GDM1 (cell line): ENCODE results near the gene FCHSD2.
"Not testable (repeated sequence)": the region's sequence is repeated elsewhere in the genome, so short reads cannot be mapped to it uniquely, and the experiment has no call there.

Source experiments
- DNase-seq: peaks from one replicate; lab custom pipeline; 2025; lab: John Stamatoyannopoulos, UW

Gene FCHSD2

GRCh38 chr11:72833811-72834493, 308.2 kb downstream of the FCHSD2 start:
- DNase-seq = no peak

GRCh38 chr11:72833083-72833733, 308.9 kb downstream of the FCHSD2 start:
- DNase-seq = no peak

GRCh38 chr11:72832301-72833082, 309.6 kb downstream of the FCHSD2 start:
- DNase-seq = no peak

GRCh38 chr11:72831521-72832300, 310.4 kb downstream of the FCHSD2 start:
- peak; percentile 62 for DNase-seq

- DNase-seq = no peak
Observed at GRCh38 chr11:72829884-72830533, 312.1 kb downstream of the FCHSD2 start.

GRCh38 chr11:72829178-72829577, 312.9 kb downstream of the FCHSD2 start:
- no peak for DNase-seq

GRCh38 chr11:72828692-72829101, 313.4 kb downstream of the FCHSD2 start:
- DNase-seq = no peak

- no peak for DNase-seq
Observed at GRCh38 chr11:72828081-72828567, 314.0 kb downstream of the FCHSD2 start.

GRCh38 chr11:72827656-72828055, 314.5 kb downstream of the FCHSD2 start:
- DNase-seq = not testable (repeated sequence)

GRCh38 chr11:72826942-72827480, 315.1 kb downstream of the FCHSD2 start:
- no peak for DNase-seq

GRCh38 chr11:72826191-72826941, 315.8 kb downstream of the FCHSD2 start:
- no peak for DNase-seq

GRCh38 chr11:72825661-72826060, 316.5 kb downstream of the FCHSD2 start:
- DNase-seq = no peak

GRCh38 chr11:72824811-72825505, 317.2 kb downstream of the FCHSD2 start:
- no peak for DNase-seq

GRCh38 chr11:72824020-72824419, 318.1 kb downstream of the FCHSD2 start:
- no peak for DNase-seq

GRCh38 chr11:72823105-72823804, 318.9 kb downstream of the FCHSD2 start:
- DNase-seq = no peak

- DNase-seq = no peak
Observed at GRCh38 chr11:72821920-72822799, 320.0 kb downstream of the FCHSD2 start.

- no peak for DNase-seq
Observed at GRCh38 chr11:72821221-72821919, 320.7 kb downstream of the FCHSD2 start.
